Panc1 (cell line): Measurements from ENCODE around the gene CAGE1.

ENCODE experiments used
- POLR2AphosphoS5 ChIP-seq: IDR thresholded peaks from 2 replicates; pipeline ENCODE4 v1.6.1; 2012; ENCODE audit warnings: mild to moderate bottlenecking, low read depth, low read length, moderate library complexity
- SIN3A ChIP-seq: IDR thresholded peaks from 2 replicates; pipeline ENCODE4 v1.6.1; 2012; ENCODE audit warnings: low read depth, mild to moderate bottlenecking, low read length, moderate library complexity, borderline replicate concordance; ENCODE audit not compliant: insufficient read depth
- TCF7L2 ChIP-seq: IDR thresholded peaks from 2 replicates; pipeline ENCODE4 v1.6.1; 2011; ENCODE audit warnings: mild to moderate bottlenecking, low read depth, low read length, inconsistent platforms
- TF ChIP-seq, protein P1 (sequence below): fragments of 450-650 bp; IDR thresholded peaks from 2 replicates; pipeline ENCODE4 v1.5.1; 2017; ENCODE audit warnings: mild to moderate bottlenecking
- TF ChIP-seq, protein P2 (sequence below), 2 experiments: IDR thresholded peaks; 2 replicates each; pipeline ENCODE4 v1.6.1; 2011 to 2012; ENCODE audit warnings: low read depth in 2 of 2, control low read depth in 1 of 2, low read length in 1 of 2, mild to moderate bottlenecking in 1 of 2, moderate library complexity in 1 of 2; ENCODE audit not compliant: insufficient read depth in 1 of 2

DNA sequence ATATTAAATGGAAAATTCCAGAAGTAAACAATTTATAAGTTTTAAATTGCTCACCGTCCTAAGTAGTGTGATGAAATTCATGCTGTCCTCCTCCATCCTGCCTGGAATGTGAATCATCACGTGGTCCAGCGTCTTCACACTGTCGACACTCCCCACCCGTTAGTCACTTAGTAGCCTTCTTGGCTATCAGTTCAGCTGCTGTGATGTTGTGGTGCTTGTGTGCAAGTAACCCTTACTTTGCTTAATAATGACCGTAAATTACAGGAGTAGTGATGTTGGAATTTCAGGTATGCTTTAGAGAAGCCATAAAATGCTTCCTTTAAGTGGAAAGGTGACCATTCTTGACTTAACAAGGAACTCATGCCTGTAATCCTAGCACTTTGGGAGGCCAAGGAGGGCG, 25.3 kb upstream of the CAGE1 start:
- TF ChIP-seq POLR2AphosphoS5 (no peak), SIN3A (no peak), TCF7L2 (no peak)
- TF ChIP-seq, protein P1, sequence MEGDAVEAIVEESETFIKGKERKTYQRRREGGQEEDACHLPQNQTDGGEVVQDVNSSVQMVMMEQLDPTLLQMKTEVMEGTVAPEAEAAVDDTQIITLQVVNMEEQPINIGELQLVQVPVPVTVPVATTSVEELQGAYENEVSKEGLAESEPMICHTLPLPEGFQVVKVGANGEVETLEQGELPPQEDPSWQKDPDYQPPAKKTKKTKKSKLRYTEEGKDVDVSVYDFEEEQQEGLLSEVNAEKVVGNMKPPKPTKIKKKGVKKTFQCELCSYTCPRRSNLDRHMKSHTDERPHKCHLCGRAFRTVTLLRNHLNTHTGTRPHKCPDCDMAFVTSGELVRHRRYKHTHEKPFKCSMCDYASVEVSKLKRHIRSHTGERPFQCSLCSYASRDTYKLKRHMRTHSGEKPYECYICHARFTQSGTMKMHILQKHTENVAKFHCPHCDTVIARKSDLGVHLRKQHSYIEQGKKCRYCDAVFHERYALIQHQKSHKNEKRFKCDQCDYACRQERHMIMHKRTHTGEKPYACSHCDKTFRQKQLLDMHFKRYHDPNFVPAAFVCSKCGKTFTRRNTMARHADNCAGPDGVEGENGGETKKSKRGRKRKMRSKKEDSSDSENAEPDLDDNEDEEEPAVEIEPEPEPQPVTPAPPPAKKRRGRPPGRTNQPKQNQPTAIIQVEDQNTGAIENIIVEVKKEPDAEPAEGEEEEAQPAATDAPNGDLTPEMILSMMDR = no peak
- TF ChIP-seq, protein P2, sequence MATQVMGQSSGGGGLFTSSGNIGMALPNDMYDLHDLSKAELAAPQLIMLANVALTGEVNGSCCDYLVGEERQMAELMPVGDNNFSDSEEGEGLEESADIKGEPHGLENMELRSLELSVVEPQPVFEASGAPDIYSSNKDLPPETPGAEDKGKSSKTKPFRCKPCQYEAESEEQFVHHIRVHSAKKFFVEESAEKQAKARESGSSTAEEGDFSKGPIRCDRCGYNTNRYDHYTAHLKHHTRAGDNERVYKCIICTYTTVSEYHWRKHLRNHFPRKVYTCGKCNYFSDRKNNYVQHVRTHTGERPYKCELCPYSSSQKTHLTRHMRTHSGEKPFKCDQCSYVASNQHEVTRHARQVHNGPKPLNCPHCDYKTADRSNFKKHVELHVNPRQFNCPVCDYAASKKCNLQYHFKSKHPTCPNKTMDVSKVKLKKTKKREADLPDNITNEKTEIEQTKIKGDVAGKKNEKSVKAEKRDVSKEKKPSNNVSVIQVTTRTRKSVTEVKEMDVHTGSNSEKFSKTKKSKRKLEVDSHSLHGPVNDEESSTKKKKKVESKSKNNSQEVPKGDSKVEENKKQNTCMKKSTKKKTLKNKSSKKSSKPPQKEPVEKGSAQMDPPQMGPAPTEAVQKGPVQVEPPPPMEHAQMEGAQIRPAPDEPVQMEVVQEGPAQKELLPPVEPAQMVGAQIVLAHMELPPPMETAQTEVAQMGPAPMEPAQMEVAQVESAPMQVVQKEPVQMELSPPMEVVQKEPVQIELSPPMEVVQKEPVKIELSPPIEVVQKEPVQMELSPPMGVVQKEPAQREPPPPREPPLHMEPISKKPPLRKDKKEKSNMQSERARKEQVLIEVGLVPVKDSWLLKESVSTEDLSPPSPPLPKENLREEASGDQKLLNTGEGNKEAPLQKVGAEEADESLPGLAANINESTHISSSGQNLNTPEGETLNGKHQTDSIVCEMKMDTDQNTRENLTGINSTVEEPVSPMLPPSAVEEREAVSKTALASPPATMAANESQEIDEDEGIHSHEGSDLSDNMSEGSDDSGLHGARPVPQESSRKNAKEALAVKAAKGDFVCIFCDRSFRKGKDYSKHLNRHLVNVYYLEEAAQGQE (IDR thresholded peaks at IDR 0.05; ENCODE audit: insufficient read depth in 1 of 2, low read depth in 2 of 2, low read length in 1 of 2) = no peak
